Brain pericyte (primary cell): Measurements from ENCODE around the gene NOC4L.

Source experiments
- DNase-seq: peaks from one replicate; pipeline ENCODE4 v3.0.0-alpha.2; 2012; ENCODE audit warnings: low read depth, low spot score

The NOC4L gene

DNA sequence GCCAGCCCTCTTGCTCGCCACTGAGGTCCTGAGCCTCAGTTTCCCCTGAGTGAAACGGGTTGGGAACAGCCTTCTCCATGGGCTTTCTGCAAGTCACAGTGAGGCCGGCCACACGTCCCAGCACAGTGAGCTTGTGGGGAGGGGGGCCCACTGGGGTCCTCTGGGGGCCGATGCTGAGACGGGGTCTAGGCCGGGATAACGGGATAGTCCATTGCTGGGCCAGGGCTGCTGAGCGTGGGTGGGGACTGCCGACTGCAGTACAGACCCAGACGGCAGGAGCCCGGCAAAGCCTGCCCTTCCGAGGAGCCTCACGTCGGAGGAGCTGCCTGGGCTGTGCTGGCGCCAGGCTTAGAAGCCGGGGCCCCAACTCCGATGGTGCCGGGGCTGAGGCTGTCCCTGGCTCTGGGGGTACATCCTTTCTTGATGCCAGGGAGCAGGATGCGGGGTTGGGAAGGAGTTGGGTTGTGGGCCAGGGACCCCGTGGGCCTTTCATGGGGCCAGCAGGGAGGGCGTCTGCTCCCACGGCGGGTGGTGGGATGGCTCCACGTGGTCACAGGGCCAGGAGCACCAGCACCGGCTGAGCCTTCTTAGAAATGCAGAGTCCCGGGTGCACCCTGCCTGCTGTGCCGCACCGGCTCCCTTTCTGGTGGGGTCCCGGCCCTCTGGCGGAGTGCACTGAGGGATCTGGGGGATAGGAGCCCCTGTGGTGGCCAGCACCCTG lies 24.2 kb downstream of the NOC4L start:
- DNase-seq, result no peak

- no peak for DNase-seq
These were observed 25.1 kb downstream of the NOC4L start for GRCh38 chr12:132169376-132169775.

DNA sequence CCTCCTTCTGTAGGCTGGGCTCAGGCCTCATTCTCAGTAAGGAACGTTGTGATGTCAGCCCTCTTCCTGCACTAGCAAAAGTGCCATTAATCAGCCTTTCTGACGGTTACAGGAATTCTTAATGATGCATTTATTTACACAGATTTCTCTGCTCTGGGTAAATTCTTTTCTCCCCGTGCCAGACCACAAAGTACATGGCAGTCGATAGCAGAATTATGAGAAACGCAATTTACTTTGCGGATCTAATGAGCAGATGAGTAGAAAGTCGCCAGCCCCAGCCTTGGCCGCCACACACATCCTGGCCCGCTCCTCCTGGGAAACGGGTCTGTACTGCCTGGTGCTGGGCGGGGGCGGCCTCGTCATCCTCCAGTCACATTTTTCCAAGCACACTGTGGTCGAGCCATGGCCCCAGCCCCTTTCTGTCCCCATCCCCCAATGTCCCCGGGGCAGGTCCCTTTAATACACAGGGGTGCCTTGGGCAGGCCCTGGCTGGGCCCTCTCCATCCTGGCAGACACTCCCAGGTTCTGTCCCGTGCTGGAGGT lies 25.9 kb downstream of the NOC4L start:
- no peak for DNase-seq

- DNase-seq, result no peak
These were observed 26.5 kb downstream of the NOC4L start for GRCh38 chr12:132170637-132171292.

DNA sequence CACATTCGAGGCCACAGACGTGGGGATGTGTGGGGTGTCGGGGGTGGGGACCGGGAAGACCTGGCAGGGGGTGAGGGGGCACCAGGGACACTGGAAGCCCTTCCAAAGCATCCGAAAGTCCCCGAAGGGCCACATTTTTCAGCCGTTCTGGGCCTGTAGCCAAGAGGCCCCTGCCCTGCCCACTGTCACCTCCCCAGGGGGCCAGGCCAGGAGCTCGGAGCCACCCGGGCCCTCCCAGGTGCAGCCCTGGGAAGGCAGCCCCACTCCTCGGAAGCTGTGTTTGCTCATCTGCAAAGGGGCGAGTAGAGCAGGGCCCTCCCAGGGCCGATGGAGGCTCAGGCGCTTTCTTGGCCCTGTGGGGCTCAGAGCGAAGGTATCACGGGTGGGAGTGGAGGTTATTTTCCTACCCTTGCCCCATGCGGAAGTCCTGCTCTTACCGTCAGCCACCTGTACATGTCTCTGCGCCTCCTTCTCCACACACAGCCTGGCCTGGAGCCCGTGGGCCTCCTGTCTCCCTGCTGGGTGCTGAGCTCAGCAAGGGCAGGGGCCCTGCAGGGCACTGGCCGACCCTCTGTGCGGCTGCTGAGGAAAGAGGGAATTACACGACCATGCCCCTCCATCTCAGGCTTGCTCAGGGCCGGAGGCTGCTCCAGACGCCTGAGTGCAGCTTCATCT lies 27.2 kb downstream of the NOC4L start:
- DNase-seq, result no peak

DNA sequence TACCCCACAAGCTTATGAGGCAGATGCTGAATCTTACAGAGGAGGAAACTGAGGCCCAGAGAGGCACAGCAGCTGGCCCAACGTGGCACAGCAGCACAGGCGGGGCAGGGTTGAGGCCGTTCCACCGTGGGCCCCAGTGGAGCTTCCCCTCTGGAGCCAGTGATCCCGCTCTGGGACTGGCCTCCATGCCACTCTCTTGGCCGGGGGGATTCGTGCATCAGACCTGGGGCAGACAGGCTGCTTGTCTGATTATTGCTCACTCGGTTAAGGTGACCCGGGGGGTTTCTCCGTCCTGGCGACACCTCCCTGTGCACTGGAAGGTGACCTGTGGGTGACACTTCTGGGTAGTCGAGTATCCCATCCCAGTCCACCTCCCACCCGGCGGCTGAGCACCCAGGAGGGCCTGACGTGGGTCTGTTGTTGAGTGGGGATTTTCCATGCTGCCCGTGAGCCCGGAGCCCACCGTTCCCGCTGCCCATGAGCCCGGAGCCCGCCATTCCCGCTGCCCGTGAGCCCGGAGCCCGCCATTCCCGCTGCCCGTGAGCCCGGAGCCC lies 27.8 kb downstream of the NOC4L start:
- no peak for DNase-seq

DNA sequence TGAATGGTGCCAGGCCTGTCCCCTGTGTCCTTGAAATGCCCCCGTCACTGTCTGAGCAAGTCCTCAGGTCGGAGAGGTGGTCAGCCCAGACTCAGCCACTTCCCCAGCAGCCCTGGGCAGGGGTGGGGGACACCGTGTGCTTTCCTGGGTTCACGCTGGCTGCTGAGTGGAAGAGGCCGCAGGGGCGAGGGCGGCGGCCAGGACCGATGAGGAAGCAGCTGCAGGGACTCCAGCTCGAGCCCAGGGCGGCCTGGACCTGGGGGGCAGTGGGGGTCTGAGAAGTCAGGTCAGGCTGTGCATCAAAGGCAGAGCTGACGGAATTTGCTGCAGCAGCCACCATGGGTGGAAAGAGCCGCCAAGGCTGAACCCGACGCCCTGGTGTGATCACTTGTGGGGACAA lies 28.4 kb downstream of the NOC4L start:
- no peak for DNase-seq

DNA sequence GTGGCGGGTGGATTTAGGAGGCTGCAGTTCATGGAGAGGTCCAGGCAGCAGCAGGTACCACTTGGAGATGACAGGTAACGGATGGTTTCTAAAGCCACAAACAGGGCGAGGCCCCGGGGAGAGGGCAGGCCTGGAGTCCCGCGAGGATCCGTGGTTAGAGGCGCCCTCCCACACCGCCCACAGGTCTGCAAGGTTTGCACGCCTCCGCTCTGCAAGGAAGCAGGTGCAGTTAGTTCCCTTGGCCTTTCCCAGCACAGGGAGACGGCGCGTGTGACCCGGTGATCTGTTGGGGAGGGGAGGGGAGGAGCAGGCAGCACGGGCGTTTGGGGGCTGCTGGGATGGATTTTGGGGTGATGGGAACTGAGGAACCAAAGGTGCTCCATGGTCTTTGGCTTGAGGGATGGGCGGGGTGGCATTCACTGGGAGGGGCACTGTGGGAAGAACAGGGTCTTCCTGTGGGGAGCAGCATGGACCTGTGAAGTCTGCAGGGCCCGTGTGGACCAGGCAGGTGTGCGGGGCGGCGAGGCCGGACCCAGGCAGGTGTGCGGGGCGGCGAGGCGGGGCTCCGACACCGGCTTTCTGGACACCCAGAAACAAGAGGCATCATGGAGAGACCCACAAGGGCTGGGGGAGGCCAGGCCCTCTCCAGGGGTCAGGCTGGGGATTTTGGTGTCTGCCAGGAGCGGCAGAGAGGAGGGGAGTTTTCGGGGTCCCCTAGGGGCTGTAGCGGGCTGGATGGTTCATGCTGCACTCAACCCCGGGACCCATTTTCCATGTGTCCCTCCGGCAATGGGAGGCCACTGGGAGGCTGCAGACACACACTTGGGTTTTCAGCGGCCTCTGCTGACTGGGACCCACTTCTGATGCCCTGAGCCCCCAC lies 29.1 kb downstream of the NOC4L start:
- no peak for DNase-seq

- DNase-seq, result no peak
These were observed 30.0 kb downstream of the NOC4L start for GRCh38 chr12:132174015-132174838.

- no peak for DNase-seq
These were observed 30.7 kb downstream of the NOC4L start for GRCh38 chr12:132174839-132175490.

DNA sequence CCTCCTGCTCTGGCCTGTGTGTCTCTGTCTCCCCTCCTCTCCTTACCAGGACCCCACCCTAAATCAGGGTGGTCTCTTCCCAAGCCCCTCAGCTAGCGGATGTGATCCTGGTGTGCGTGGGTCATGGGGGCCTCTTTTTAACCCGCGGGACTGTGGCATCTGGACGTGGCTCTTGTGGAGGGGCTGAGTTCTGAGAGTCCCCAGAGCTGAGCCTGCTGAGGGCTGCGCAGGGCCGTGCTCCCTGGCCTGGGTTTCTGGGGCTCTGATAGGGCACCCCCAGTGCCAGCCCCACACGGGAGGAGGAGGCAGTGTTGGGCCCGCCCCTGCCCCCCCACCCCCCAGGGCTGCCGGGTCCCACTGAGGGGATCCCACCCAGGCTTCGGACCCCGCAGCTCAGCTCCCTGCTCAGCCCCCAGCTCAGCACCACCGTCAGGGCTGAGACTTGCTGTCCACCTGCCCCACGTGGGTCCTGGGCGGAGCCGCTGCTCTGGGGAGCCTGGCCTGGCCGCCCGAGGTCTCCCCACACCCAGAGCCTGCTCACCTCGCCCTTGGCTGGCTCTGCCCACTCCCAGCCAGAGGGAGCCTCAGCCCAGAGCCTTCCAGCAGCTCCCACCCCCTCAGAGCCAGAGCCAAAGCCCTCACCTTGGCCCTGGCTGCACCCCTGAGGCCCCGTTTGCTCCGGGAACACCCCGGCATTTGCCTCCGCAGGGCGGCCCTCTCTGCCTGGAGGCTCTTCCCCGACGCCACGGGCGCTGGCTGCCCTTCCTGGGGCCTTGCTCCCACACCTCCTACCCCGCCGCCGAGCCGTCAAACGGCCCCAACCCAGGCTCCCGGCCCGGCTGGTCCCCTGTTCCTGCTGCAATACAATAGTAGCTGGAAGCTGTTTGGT lies 31.5 kb downstream of the NOC4L start:
- DNase-seq, result no peak

GRCh38 chr12:132176385-132176919 lies 32.2 kb downstream of the NOC4L start:
- DNase-seq, result no peak

DNA sequence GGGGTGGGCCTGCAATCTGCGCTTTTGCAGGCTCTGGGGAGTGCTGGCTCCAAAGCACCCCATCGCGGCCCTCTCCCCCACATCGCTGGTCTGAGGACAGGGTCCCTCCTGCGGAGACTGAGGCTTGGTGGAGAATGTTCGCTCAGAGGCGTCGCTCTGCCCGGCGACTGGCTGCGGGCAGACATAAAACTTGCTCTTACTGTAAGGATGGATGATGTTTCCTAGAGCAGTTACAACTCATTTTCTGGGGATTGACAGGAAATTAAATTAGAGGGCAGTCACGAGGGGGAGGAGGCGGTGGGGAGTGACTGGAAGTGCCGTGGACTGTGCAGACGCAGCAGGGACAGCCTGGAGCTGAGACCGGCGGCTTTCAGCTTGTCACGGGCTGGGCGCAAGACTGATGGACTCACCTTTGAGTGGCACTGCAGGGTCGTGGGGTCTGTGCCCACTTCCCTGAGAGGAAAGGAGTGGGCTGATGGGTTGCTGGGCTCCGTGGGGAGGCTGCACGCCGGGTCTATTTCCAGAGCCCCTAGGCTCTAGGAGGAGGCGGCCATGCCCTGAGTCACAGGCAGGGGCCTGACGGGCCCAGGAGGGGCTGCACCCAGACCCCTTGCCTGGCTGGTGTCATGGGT lies 32.8 kb downstream of the NOC4L start:
- no peak for DNase-seq

DNA sequence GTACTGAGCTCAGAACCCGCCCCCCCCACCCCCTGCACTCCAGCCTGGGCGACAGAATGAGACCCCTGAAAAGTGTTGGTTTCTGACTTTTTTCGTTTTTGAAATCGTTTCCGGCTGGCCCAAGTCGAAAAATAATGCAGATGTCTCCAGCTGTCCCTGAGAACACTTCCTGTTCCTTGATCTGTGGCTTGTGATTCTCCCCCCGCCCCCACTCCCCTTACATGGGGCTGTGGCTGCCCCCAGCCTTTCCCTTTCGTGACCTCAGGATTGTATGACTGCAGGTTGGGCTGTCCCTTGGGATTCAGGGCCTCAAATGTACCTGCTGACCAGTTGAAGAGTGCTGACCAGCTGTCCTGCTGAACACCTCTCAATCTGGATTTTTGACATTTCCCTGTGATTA lies 34.1 kb downstream of the NOC4L start:
- DNase-seq, result no peak

GRCh38 chr12:132178801-132179401 lies 34.6 kb downstream of the NOC4L start:
- DNase-seq, result no peak

- no peak for DNase-seq
These were observed 35.4 kb downstream of the NOC4L start for GRCh38 chr12:132179431-132180362.
